ENCODE data around the gene XPO1. TPM values are rescaled to one million over a fixed set of nuclear protein-coding genes. Genes with fewer than 3 reads are reported as not detected.
A peak's percentile ranks its signal among the peaks of the same experiment; 100 is the strongest.

The XPO1 gene
- total RNA-seq, 2 donors from 2014 or later: 264 to 315 TPM

DNA sequence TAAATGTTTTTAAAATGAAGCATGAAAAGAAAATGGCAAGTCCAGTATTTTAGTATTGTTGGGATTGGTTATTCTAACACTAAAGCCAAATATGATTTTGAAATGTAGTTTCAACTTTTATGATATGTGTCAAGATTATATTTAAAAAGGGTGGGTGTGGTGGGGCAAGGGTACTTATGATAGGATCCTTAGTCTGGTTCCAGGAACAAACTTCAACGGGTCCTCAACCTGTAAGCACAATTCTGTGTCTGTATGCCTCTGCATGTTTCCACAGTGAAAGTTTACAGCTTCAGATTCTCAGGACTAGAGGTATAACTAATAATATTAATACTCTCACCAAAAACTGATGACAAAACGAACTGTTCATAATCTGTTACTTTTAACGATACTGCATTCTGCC is 73.1 kb downstream of the XPO1 start:
- TF ChIP-seq CTCF (conservative IDR thresholded peaks at IDR 0.05): no peak
- Mint-ChIP-seq H3K36me3 (ENCODE audit: low read depth) (peaks cover 17% of the 10 kb centered on the region), H3K4me3 (no peak overlapping the region), H3K27me3 (ENCODE audit: insufficient read depth) (no peaks in the 10 kb centered on the region), H3K9me3 (no peaks in the 10 kb centered on the region), H3K4me1 (peaks cover 20% of the 10 kb centered on the region), H3K27ac (no peak overlapping the region)
- 88 to 92% methylated on average over 3 of the region's 3 CpGs for WGBS, 2 experiments (ENCODE audit: insufficient coverage in 1 of 2, insufficient read length in 1 of 2)
- H3K27me3 ChIP-seq (ENCODE audit: control insufficient read depth, insufficient read depth, low read length, poor library complexity, severe bottlenecking): no peaks in the 10 kb centered on the region
- peak; percentile 1 for DNase-seq
- H3K27ac ChIP-seq (ENCODE audit: low read depth, low read length): no peak overlapping the region
- H3K4me3 ChIP-seq (ENCODE audit: low read length): no peak overlapping the region
- no peaks in the 10 kb centered on the region for H3K9me3 ChIP-seq (ENCODE audit: control insufficient read depth, low read length)
- H3K4me1 ChIP-seq (ENCODE audit: control insufficient read depth, insufficient read depth, low read length): peaks cover 3% of the 10 kb centered on the region
- peaks cover 15% of the 10 kb centered on the region for H3K36me3 ChIP-seq (ENCODE audit: control insufficient read depth, insufficient read depth, low read length)
- no peak overlapping the region for H3K9ac ChIP-seq (ENCODE audit: extremely low read depth, low read length, poor library complexity, severe bottlenecking)

DNA sequence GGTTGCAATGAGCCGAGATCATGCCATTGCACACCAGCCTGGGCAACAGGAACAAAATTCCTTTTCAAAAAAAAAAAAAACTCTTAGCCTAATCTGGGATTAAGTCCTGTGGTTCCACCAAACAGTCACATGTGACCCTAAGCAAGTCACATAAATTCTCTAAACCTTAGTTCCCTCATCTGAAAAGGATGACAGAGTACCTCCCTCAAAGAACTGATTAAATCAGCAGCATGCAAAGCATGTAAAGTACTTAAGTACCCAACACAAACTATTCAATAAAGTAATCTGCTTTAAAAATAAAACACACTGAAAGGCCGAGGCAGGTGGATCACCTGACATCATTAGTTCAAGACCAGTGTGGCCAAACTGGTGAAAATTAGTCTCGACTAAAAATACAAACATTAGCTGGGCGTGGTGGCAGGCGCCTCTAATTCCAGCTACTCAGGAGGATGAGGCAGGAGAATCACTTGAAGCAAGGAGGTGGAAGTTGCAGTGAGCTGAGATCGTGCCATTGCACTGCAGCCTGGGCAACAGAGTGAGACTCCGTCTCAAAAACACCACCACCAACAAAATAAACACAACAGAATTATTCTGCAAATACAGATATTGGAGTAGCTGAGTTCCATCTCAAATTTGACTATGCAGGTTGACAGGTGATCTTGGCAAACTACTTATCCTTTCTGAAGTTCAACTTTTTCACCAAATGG is 74.2 kb downstream of the XPO1 start:
- no peak overlapping the region for H3K27ac ChIP-seq (ENCODE audit: low read depth, low read length)
- H3K27ac Mint-ChIP-seq: no peak overlapping the region

DNA sequence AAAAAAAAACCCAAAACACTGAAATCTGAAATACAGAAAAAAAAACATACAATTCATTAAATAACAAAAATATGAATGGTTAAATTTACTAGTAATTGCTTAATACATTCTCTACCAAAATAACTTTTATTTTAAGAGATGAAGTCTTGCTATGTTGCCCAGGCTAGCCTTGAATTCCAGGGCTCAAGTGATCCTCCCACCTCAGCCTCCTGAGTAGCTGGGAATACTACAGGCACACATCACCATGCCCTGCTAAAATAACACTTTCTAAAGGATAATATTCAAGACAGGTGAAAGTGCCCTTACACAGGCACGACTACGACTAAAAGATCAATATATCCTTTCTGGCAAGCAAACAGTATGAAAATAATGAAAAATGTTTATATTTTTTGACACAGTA is 76.8 kb downstream of the XPO1 start:
- no peak for DNase-seq
- Mint-ChIP-seq H3K27me3 (ENCODE audit: insufficient read depth) (no peaks in the 10 kb centered on the region), H3K4me3 (no peak overlapping the region), H3K36me3 (ENCODE audit: low read depth) (peaks cover 8% of the 10 kb centered on the region), H3K4me1 (peaks cover 16% of the 10 kb centered on the region), H3K27ac (no peak overlapping the region), H3K9me3 (no peaks in the 10 kb centered on the region)
- no peak overlapping the region for H3K9ac ChIP-seq (ENCODE audit: extremely low read depth, low read length, poor library complexity, severe bottlenecking)
- H3K27me3 ChIP-seq (ENCODE audit: control insufficient read depth, insufficient read depth, low read length, poor library complexity, severe bottlenecking): no peaks in the 10 kb centered on the region
- TF ChIP-seq CTCF (conservative IDR thresholded peaks at IDR 0.05): no peak
- WGBS, 2 experiments (ENCODE audit: insufficient coverage in 1 of 2, insufficient read length in 1 of 2): 95 to 100% methylated on average over 1 to 2 of the region's 2 CpGs
- H3K9me3 ChIP-seq (ENCODE audit: control insufficient read depth, low read length): no peaks in the 10 kb centered on the region
- H3K36me3 ChIP-seq (ENCODE audit: control insufficient read depth, insufficient read depth, low read length): no peaks in the 10 kb centered on the region
- H3K4me1 ChIP-seq (ENCODE audit: control insufficient read depth, insufficient read depth, low read length): no peaks in the 10 kb centered on the region
- H3K4me3 ChIP-seq (ENCODE audit: low read length): no peak overlapping the region
- H3K27ac ChIP-seq (ENCODE audit: low read depth, low read length): no peak overlapping the region

More for the DNA sequence above, 74.2 kb downstream of the XPO1 start:
- Histone ChIP-seq H3K9me3 (ENCODE audit: control insufficient read depth, low read length) (no peaks in the 10 kb centered on the region), H3K4me1 (ENCODE audit: control insufficient read depth, insufficient read depth, low read length) (peaks cover 3% of the 10 kb centered on the region), H3K36me3 (ENCODE audit: control insufficient read depth, insufficient read depth, low read length) (peaks cover 15% of the 10 kb centered on the region), H3K27me3 (ENCODE audit: control insufficient read depth, insufficient read depth, low read length, poor library complexity, severe bottlenecking) (no peaks in the 10 kb centered on the region), H3K4me3 (ENCODE audit: low read length) (no peak overlapping the region), H3K9ac (ENCODE audit: extremely low read depth, low read length, poor library complexity, severe bottlenecking) (no peak overlapping the region)
- Mint-ChIP-seq H3K4me1 (peaks cover 16% of the 10 kb centered on the region), H3K9me3 (no peaks in the 10 kb centered on the region), H3K4me3 (no peak overlapping the region), H3K27me3 (ENCODE audit: insufficient read depth) (no peaks in the 10 kb centered on the region), H3K36me3 (ENCODE audit: low read depth) (peaks cover 17% of the 10 kb centered on the region)
- TF ChIP-seq CTCF (conservative IDR thresholded peaks at IDR 0.05): no peak
- no peak for DNase-seq
- WGBS, 2 experiments (ENCODE audit: insufficient coverage in 1 of 2, insufficient read length in 1 of 2): 93 to 98% methylated on average over 5 to 7 of the region's 7 CpGs
